Effector memory CD4-positive, alpha-beta T cell (primary cell): ENCODE data around the gene CCT3.
"Not testable (repeated sequence)": the region's sequence is repeated elsewhere in the genome, so short reads cannot be mapped to it uniquely, and the experiment has no call there.

Experiments
- DNase-seq, 3 donors: peaks; one replicate each; pipeline ENCODE4 v3.0.0-alpha.2; 2020
- H3K27ac ChIP-seq: 2 replicates; pipeline ENCODE4 v1.7.0; 2013; ENCODE audit warnings: mild to moderate bottlenecking, low read length, moderate library complexity; ENCODE audit not compliant: insufficient read depth, poor library complexity, severe bottlenecking
- H3K27me3 ChIP-seq: replicated peaks from 2 replicates; pipeline ENCODE4 v1.7.0; 2013; ENCODE audit warnings: mild to moderate bottlenecking, low read length; ENCODE audit not compliant: insufficient read depth, control insufficient read depth, poor library complexity, severe bottlenecking
- H3K36me3 ChIP-seq: 2 replicates; pipeline ENCODE4 v1.7.0; 2013; ENCODE audit warnings: mild to moderate bottlenecking, low read length, moderate library complexity; ENCODE audit not compliant: control insufficient read depth, insufficient read depth
- H3K4me1 ChIP-seq: 2 replicates; pipeline ENCODE4 v1.7.0; 2013; ENCODE audit warnings: low read length, mild to moderate bottlenecking; ENCODE audit not compliant: control insufficient read depth, insufficient read depth, poor library complexity, severe bottlenecking
- H3K4me3 ChIP-seq: 2 replicates; pipeline ENCODE4 v1.7.0; 2013; ENCODE audit warnings: low read length, low read depth, mild to moderate bottlenecking; ENCODE audit not compliant: insufficient read depth, poor library complexity, severe bottlenecking
- H3K9me3 ChIP-seq: 2 replicates; pipeline ENCODE4 v1.7.0; 2013; ENCODE audit warnings: mild to moderate bottlenecking, low read length, moderate library complexity; ENCODE audit not compliant: control insufficient read depth

The CCT3 gene

DNA sequence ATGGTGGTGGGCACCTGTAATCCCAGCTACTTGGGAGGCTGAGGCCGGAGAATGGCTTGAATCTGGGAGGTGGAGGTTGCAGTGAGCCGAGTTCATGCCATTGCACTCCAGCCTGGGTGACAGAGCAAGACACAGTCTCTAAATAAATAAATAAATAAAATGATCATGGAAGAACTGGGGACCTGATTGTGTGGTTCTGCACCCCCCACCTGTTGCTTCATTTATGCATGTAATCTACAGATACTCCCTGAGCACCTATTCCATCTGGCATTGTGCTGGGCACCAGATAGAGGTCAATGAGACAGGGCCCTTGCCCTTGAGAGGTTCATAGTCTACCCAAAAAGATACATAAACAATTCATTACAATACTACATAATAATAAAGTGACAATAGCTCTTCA is 19.9 kb upstream of the CCT3 start:
- H3K27me3 ChIP-seq: peaks cover 5% of the 10 kb centered on the region
- H3K4me1 ChIP-seq: peaks cover 4% of the 10 kb centered on the region
- DNase-seq: no peak
- H3K36me3 ChIP-seq: no peaks in the 10 kb centered on the region
- no peak overlapping the region for H3K27ac ChIP-seq
- H3K4me3 ChIP-seq: no peak overlapping the region
- no peaks in the 10 kb centered on the region for H3K9me3 ChIP-seq

DNA sequence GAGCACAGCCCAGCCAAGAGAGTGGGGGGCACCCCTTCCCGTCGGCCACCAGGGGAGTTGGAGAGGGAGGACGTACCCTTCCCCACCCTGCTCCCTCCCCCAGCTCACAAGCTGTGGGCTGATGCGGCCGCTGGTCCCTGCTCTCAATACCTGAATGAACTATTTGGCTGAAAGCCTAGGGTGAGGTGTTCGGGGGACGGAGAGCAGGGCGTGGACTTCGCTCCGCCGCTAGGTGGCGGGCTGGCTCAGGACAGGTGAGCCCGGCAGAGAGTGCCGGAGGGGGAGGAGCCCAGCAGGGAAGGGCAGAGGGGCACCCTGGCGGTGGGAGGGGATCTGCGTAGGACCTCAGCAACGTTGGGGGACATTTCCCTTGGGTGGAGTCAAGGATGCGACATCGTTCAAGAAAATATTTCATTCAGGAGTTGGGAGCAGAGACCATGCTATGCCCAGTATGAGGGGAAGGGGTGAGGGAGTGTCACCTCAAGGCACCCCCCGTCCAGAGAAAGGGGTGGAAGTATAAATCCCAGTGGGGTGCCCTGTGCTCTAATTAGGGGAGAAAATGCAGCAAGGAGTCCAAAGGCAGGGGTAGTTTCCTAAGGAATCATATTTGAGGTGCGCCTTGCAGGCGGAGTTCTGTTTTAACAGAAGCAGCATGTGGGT is 18.9 kb upstream of the CCT3 start:
- Histone ChIP-seq H3K4me3 (no peak overlapping the region), H3K27ac (no peak overlapping the region), H3K9me3 (no peaks in the 10 kb centered on the region), H3K27me3 (peaks cover 5% of the 10 kb centered on the region), H3K4me1 (peaks cover 4% of the 10 kb centered on the region), H3K36me3 (no peaks in the 10 kb centered on the region)
- peak; percentile 14 to 45 (median 24) for DNase-seq

DNA sequence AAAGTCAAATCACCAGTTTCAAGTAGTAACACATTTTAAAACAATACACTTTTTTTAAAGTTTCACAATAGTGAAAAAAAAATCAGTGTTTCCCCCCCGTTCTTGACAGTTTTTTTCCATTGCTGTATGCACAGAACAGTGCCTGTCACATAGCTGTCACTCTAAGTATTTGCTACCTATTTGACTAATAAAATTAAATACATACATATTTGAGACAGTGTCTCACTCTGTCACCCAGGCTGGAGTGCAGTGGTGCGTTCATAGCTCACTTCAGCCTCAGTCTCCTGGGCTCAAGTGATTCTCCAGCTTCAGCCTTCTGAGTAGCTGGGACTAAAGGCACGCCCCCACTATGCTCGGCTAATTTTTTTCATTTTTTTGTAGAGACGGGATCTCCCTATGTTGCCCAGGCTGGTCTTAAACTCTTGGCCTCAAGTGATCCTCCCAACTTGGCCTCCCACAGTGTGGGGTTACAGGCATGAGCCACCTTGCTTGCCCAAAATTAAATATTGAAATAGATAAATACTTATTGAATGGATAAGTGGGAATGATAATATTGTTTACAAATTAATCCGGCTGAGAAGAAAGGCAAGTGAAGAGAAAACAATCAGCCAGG is 18.3 kb upstream of the CCT3 start:
- no peak for DNase-seq
- Histone ChIP-seq H3K27ac (no peak overlapping the region), H3K4me1 (peaks cover 4% of the 10 kb centered on the region), H3K4me3 (no peak overlapping the region), H3K27me3 (peaks cover 5% of the 10 kb centered on the region), H3K36me3 (no peaks in the 10 kb centered on the region), H3K9me3 (no peaks in the 10 kb centered on the region)

DNA sequence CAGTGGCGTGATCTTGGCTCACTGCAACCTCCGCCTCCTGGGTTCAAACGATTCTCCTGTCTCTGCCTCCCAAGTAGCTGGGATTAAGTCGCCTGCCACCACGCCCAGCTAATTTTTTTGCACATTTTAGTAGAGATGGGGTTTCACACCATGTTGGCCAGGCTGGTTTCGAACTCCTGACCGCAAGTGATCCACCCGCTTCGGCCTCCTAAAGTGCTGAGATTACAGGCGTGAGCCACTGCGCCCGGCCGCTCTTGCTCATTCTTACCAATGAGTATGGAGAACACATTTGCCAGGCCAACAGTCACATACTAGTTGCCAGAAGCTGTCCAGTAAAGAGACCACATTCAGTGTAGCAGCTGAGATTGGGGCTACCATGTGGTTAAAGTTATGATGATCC is 14.4 kb upstream of the CCT3 start:
- H3K27ac ChIP-seq, H3K4me1 ChIP-seq, H3K27me3 ChIP-seq, H3K36me3 ChIP-seq, H3K4me3 ChIP-seq, DNase-seq, H3K9me3 ChIP-seq: not testable (repeated sequence)

DNA sequence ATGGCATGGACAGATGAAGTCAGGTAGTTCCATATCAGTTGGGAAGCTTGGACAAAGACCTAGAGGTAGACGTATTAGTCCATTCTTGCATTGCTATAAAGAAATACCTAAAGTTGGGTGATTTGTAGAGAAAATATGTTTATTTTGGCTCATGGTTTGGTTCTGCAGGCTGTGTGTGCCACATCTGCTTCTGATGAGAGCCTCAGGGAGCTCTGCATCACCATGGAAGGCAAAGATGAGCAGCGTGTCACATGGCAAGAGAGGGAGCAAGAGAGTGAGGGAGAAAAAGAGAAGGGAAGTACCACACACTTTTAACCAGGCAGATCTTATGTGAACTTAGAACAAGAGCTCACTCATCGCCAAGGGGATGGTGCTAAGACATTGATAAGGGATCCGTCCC is 9.2 kb upstream of the CCT3 start:
- no peaks in the 10 kb centered on the region for H3K9me3 ChIP-seq
- DNase-seq: no peak
- no peaks in the 10 kb centered on the region for H3K36me3 ChIP-seq
- H3K27me3 ChIP-seq: no peaks in the 10 kb centered on the region
- no peaks in the 10 kb centered on the region for H3K4me1 ChIP-seq
- H3K4me3 ChIP-seq: no peak overlapping the region
- H3K27ac ChIP-seq: no peak overlapping the region

DNA sequence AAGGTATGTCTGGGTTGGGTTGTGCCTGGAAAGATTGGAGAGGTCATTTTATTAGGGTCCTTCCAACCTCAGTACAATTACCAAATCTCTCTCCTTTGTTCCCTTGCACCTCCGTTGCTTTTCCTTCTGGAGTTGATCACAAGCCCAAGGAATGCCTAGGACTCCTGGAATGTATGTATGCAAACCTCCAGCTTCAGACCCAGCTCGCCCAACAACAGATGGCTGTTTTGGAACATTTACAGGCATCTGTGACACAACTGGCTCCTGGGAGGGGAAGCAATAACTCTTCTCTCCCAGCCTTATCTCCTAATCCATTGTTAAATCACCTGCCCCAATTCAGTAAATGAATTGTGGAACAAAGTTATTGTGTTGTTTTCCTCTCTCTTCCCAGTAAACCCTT is 8.5 kb upstream of the CCT3 start:
- H3K27ac ChIP-seq: no peak overlapping the region
- no peaks in the 10 kb centered on the region for H3K9me3 ChIP-seq
- no peaks in the 10 kb centered on the region for H3K36me3 ChIP-seq
- no peaks in the 10 kb centered on the region for H3K27me3 ChIP-seq
- no peak for DNase-seq
- H3K4me3 ChIP-seq: no peak overlapping the region
- H3K4me1 ChIP-seq: no peaks in the 10 kb centered on the region

DNA sequence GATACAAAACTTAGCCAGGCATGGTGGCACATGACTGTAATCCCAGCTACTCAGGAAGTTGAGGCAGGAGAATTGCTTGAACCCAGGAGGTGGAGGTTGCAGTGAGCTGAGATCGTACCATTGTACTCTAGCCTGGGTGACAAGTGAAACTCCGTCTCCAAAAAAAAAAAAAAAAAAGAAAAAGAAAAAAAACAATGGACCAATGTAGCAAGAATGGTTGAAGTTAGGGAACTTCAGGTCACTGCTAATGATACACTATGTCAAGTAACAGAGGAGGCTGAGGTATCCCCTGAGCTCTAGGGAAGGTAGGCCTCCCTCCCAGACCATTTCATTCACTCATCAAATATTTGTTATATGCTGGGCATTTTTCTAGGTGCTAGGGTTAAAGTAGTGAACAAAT is 7.9 kb upstream of the CCT3 start:
- not testable (repeated sequence) for H3K9me3 ChIP-seq, DNase-seq, H3K27me3 ChIP-seq, H3K4me1 ChIP-seq, H3K4me3 ChIP-seq, H3K36me3 ChIP-seq, H3K27ac ChIP-seq

DNA sequence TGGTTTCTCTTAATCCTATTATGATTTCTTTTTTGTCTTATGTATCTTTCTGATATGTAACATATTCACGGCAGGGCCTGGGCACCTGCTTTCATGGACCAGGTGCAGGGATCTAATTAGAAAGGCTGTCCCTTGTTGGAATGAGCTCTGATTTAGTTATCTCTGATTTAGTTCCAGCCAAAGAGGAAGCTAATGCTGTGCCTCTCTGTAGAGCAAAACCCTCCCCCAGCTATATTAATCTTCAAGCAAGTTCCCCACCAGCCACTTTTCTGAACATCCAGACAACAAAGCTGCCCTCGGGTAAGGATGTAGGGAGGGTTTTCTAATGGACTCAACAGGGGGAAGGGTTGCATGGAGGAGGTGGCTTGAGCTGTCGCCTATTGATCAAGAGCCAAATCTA is 6.3 kb upstream of the CCT3 start:
- no peak overlapping the region for H3K4me3 ChIP-seq
- H3K36me3 ChIP-seq: no peaks in the 10 kb centered on the region
- no peaks in the 10 kb centered on the region for H3K4me1 ChIP-seq
- no peak for DNase-seq
- no peaks in the 10 kb centered on the region for H3K27me3 ChIP-seq
- no peaks in the 10 kb centered on the region for H3K9me3 ChIP-seq
- H3K27ac ChIP-seq: no peak overlapping the region

DNA sequence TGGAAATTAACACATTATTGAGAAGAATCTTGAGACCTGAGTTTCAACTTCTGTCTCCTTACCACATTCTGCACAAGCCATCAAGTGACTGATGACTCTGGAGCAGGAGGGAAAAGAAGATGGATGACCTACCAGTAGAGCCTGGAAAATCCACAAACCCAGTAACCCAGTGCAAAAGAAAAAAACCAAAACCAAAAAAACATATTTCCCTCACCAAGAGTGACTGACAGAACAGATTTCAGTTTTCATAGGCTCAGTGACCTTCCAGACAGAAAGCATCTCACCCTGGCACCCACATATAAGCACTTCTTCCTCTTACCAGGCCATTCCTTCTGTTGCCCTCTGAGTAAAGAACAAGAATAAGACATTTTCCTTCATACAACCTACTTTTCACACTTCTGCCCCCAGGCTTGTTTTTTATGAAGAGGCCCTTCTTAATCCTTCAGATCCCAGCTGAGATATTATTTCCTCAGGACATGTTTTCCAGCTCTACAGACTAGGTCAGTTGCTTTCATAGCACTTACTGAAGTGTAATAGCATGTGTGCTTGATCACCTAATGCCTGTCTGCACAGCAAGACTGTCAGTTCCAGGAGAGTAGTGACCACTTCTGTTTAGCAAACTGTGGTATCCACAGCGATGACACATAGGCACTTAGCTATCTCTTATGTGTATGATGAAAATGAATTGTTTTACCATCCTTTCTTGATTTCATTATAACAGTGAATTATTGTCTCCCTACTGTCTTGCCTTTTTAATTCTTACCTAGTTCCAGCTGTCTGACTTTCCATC is 4.3 kb upstream of the CCT3 start:
- Histone ChIP-seq H3K9me3 (no peaks in the 10 kb centered on the region), H3K36me3 (no peaks in the 10 kb centered on the region), H3K4me1 (peaks cover under 1% of the 10 kb centered on the region), H3K27me3 (no peaks in the 10 kb centered on the region), H3K4me3 (no peak overlapping the region), H3K27ac (no peak overlapping the region)
- no peak for DNase-seq

DNA sequence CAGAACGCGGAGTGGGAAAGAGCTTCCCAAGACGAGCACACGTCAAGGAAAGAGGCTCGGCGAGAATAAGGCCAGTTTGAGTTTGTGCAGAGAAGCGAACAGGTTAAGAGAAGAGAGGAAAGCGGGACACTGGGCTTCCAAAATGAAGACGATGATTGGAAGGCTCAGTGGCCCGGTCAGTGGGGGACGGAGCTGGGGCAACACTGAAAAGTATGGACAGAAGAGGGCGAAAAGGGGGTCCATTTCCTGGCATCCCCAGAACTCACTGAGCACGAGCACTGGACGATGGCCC is 258 bp downstream of the CCT3 start:
- Histone ChIP-seq H3K9me3 (no peaks in the 10 kb centered on the region), H3K4me1 (peaks cover 17% of the 10 kb centered on the region), H3K27ac (peak overlapping the region; percentile 68), H3K4me3 (peak overlapping the region; percentile 78), H3K27me3 (no peaks in the 10 kb centered on the region), H3K36me3 (peaks cover 31% of the 10 kb centered on the region)
- DNase-seq: no peak
